ENCODE measurements around the gene SPINK6. TPM values are rescaled to one million over a fixed set of nuclear protein-coding genes. Genes with fewer than 3 reads are reported as not detected.

SPINK6 gene
- total RNA-seq, 6 experiments from 2014 or later: not detected

Small RNAs within 50 kb of the gene (small RNA-seq; reads per million reads assigned to genes)
- 0 reads per million in 2 experiments for gene HMGN1P16

Other genes starting within 250 kb of the SPINK6 start
- under 1 TPM in 2 of 6 experiments, not detected in 4; 0.10 to 0.26 TPM for gene SPINK5, start 139.1 kb upstream of the SPINK6 start, total RNA-seq
- gene SPINK14, start 34.5 kb upstream of the SPINK6 start, total RNA-seq: not detected
- gene MARCOL, start 35.5 kb downstream of the SPINK6 start, total RNA-seq: not detected
- not detected for gene SPINK13, start 65.8 kb downstream of the SPINK6 start, total RNA-seq
- not detected for gene SPINK7, start 109.4 kb downstream of the SPINK6 start, total RNA-seq
- gene SPINK9, start 132.5 kb downstream of the SPINK6 start, total RNA-seq: not detected
- 10 to 100 TPM; 21.1 to 34.9 (median 23.6) TPM for gene FBXO38, start 180.9 kb downstream of the SPINK6 start, total RNA-seq

All from right lobe of liver (tissue), 5 donors.